CD14-positive monocyte (primary cell): ENCODE results near the gene MAPK12. TPM values are rescaled to one million over a fixed set of nuclear protein-coding genes. Genes with fewer than 3 reads are reported as not detected.
A peak's percentile ranks its signal among the peaks of the same experiment; 100 is the strongest.

Experiments used
- DNase-seq, 3 donors: peaks; one replicate each; pipeline ENCODE4 v3.0.0-alpha.2; 2011 to 2022
- H2AFZ ChIP-seq: 2 replicates; pipeline ENCODE4 v1.6.0; 2012; ENCODE audit warnings: mild to moderate bottlenecking, low read depth, low read length, inconsistent platforms; ENCODE audit not compliant: insufficient read depth, poor library complexity, severe bottlenecking
- H3K27ac ChIP-seq, 2 donors: 1 replicate in 1 of 2; 2 replicates in 1 of 2; pipeline ENCODE4 v1.5.1; 2012 to 2013; ENCODE audit warnings: low read length in 2 of 2, control low read depth in 1 of 2, inconsistent platforms in 1 of 2, low read depth in 1 of 2, mild to moderate bottlenecking in 1 of 2
- H3K27me3 ChIP-seq, 2 donors: one replicate each; pipeline versions ENCODE4 v1.6.0 to v1.6.1; 2011 to 2013; ENCODE audit warnings: low read length in 2 of 2; ENCODE audit not compliant: control insufficient read depth in 2 of 2, insufficient read depth in 2 of 2
- H3K36me3 ChIP-seq, 2 donors: replicated peaks in 1 of 2; 1 replicate in 1 of 2; 2 replicates in 1 of 2; pipeline versions ENCODE4 v1.5.1 to v1.6.1; 2012 to 2013; ENCODE audit warnings: low read length in 2 of 2, control low read depth in 1 of 2, inconsistent platforms in 1 of 2, mild to moderate bottlenecking in 1 of 2; ENCODE audit not compliant: insufficient read depth in 2 of 2, control insufficient read depth in 1 of 2
- H3K4me1 ChIP-seq, 2 donors: 1 replicate in 1 of 2; 2 replicates in 1 of 2; pipeline versions ENCODE4 v1.5.1 to v1.6.1; 2012 to 2013; ENCODE audit warnings: low read length in 2 of 2, control low read depth in 1 of 2, inconsistent platforms in 1 of 2, mild to moderate bottlenecking in 1 of 2, moderate library complexity in 1 of 2; ENCODE audit not compliant: insufficient read depth in 2 of 2, control insufficient read depth in 1 of 2
- H3K4me2 ChIP-seq: replicated peaks from 2 replicates; pipeline ENCODE3; 2012; ENCODE audit warnings: low read length, moderate library complexity, mild to moderate bottlenecking; ENCODE audit not compliant: poor library complexity, severe bottlenecking; ENCODE audit errors: extremely low read depth
- H3K4me3 ChIP-seq, 3 experiments: fragments of 200-600 bp in 1 of 3; sonication (generic) in 1 of 3; replicated peaks in 1 of 3; 1 replicate in 2 of 3; 2 replicates in 1 of 3; pipeline ENCODE4 v1.5.1; 2011 to 2013; ENCODE audit warnings: low read length in 3 of 3, mild to moderate bottlenecking in 3 of 3, control low read depth in 2 of 3, low read depth in 2 of 3, inconsistent platforms in 1 of 3, moderate library complexity in 1 of 3
- H3K79me2 ChIP-seq: 2 replicates; pipeline ENCODE4 v1.6.0; 2012; ENCODE audit warnings: mild to moderate bottlenecking, control low read depth, inconsistent platforms, low read length, moderate library complexity; ENCODE audit not compliant: insufficient read depth
- H3K9ac ChIP-seq: 2 replicates; pipeline ENCODE4 v1.6.0; 2017; ENCODE audit warnings: low read length, mild to moderate bottlenecking; ENCODE audit not compliant: insufficient read depth, poor library complexity, severe bottlenecking
- H3K9me3 ChIP-seq, 2 donors: replicated peaks in 1 of 2; 1 replicate in 1 of 2; 2 replicates in 1 of 2; pipeline versions ENCODE4 v1.5.1 to v1.6.1; 2012 to 2013; ENCODE audit warnings: low read length in 2 of 2, control low read depth in 1 of 2; ENCODE audit not compliant: control insufficient read depth in 1 of 2, insufficient read depth in 1 of 2
- H4K20me1 ChIP-seq: 2 replicates; pipeline ENCODE4 v1.6.0; 2012; ENCODE audit warnings: mild to moderate bottlenecking, low read length, control low read depth, moderate library complexity; ENCODE audit not compliant: insufficient read depth
- H3K27ac Mint-ChIP-seq, 7 donors: one replicate each; pipeline ENCODE4 v1.8.0; 2020; ENCODE audit warnings: mild to moderate bottlenecking in 7 of 7, mixed read lengths in 7 of 7, moderate library complexity in 6 of 7, inconsistent platforms in 2 of 7
- H3K27me3 Mint-ChIP-seq, 3 donors: one replicate each; pipeline ENCODE4 v1.8.0; 2021 to 2022; ENCODE audit warnings: low read depth in 3 of 3, mild to moderate bottlenecking in 3 of 3, mixed read lengths in 3 of 3, moderate library complexity in 3 of 3, inconsistent platforms in 1 of 3
- H3K36me3 Mint-ChIP-seq, 2 donors: one replicate each; pipeline ENCODE4 v1.8.0; 2020; ENCODE audit warnings: mixed read lengths in 2 of 2, inconsistent platforms in 1 of 2, mild to moderate bottlenecking in 1 of 2
- H3K4me1 Mint-ChIP-seq: one replicate; pipeline ENCODE4 v1.8.0; 2020; ENCODE audit warnings: mild to moderate bottlenecking, mixed read lengths
- H3K4me3 Mint-ChIP-seq, 2 donors: one replicate each; pipeline ENCODE4 v1.8.0; 2020; ENCODE audit warnings: mild to moderate bottlenecking in 2 of 2, mixed read lengths in 2 of 2, moderate library complexity in 1 of 2
- H3K9me3 Mint-ChIP-seq, 7 donors: one replicate each; pipeline ENCODE4 v1.8.0; 2020 to 2022; ENCODE audit warnings: mixed read lengths in 7 of 7, mild to moderate bottlenecking in 6 of 7, moderate library complexity in 6 of 7, inconsistent platforms in 2 of 7
- WGBS: methylation state at CpG from one replicate; pipeline ENCODE4 v1.1.5; 2013; ENCODE audit warnings: missing lambda C conversion rate; ENCODE audit not compliant: insufficient coverage; 5-methylcytosine and 5-hydroxymethylcytosine counted together
- intact Hi-C, 2 donors: fragments of 100-400 bp; cut with micrococcal nuclease; formaldehyde crosslinking; loops; one replicate each; pipeline versions ENCODE4 v1.15.0 to v1.15.1; 2023
- polyA plus RNA-seq, 3 donors: library from polyadenylated mRNA; depleted of rRNA in 1 of 3; unstranded in 2 of 3; stranded (reverse) in 1 of 3; fragments of 300-500 nt in 2 of 3; fragments of >200 nt in 1 of 3; fragmentation: Illumina TruSeq in 2 of 3; gene quantifications; 1 replicate in 2 of 3; 2 replicates in 1 of 3; pipeline ENCODE4 v1.2.3, GENCODE V29; 2012 to 2021
- TF ChIP-seq, protein P1 (sequence below): fragments of 200-600 bp; IDR thresholded peaks from one replicate; pipeline ENCODE4 v1.8.0; 2022; ENCODE audit warnings: antibody characterized with exemption, mild to moderate bottlenecking

The MAPK12 gene
- polyA plus RNA-seq, 3 donors: 0.06 to 3.2 (median 0.13) TPM

- no peak overlapping the region for H3K4me3 Mint-ChIP-seq
- peaks cover 74 to 90% of the 10 kb centered on the region in 2 donors for H3K36me3 ChIP-seq
- H2AFZ ChIP-seq: no peak overlapping the region
- peaks cover 65 to 88% of the 10 kb centered on the region in 2 donors for H3K36me3 Mint-ChIP-seq
- intact Hi-C loops: no loop called here
- H3K4me1 ChIP-seq: peaks cover 20 to 27% of the 10 kb centered on the region in 2 donors
- no peaks in the 10 kb centered on the region for H3K9me3 ChIP-seq
- no peak overlapping the region for H3K27ac ChIP-seq
- TF ChIP-seq, protein P1, sequence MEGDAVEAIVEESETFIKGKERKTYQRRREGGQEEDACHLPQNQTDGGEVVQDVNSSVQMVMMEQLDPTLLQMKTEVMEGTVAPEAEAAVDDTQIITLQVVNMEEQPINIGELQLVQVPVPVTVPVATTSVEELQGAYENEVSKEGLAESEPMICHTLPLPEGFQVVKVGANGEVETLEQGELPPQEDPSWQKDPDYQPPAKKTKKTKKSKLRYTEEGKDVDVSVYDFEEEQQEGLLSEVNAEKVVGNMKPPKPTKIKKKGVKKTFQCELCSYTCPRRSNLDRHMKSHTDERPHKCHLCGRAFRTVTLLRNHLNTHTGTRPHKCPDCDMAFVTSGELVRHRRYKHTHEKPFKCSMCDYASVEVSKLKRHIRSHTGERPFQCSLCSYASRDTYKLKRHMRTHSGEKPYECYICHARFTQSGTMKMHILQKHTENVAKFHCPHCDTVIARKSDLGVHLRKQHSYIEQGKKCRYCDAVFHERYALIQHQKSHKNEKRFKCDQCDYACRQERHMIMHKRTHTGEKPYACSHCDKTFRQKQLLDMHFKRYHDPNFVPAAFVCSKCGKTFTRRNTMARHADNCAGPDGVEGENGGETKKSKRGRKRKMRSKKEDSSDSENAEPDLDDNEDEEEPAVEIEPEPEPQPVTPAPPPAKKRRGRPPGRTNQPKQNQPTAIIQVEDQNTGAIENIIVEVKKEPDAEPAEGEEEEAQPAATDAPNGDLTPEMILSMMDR: no peak
- H3K4me2 ChIP-seq: no peak overlapping the region
- 92% methylated on average over 30 of the region's 32 CpGs for WGBS
- H4K20me1 ChIP-seq: peaks cover 98% of the 10 kb centered on the region
- no peaks in the 10 kb centered on the region for H3K27me3 Mint-ChIP-seq
- no peak overlapping the region for H3K4me3 ChIP-seq
- H3K79me2 ChIP-seq: peaks cover 75% of the 10 kb centered on the region
- no peak overlapping the region for H3K9ac ChIP-seq
- no peaks in the 10 kb centered on the region for H3K9me3 Mint-ChIP-seq
- DNase-seq: no peak
- peak overlapping the region in 1 of 7 donors; percentile 50 for H3K27ac Mint-ChIP-seq
- H3K4me1 Mint-ChIP-seq: peaks cover 23% of the 10 kb centered on the region
- no peaks in the 10 kb centered on the region for H3K27me3 ChIP-seq
Measured at GRCh38 chr22:50210378-50211139, 50.9 kb downstream of the MAPK12 start.

DNA sequence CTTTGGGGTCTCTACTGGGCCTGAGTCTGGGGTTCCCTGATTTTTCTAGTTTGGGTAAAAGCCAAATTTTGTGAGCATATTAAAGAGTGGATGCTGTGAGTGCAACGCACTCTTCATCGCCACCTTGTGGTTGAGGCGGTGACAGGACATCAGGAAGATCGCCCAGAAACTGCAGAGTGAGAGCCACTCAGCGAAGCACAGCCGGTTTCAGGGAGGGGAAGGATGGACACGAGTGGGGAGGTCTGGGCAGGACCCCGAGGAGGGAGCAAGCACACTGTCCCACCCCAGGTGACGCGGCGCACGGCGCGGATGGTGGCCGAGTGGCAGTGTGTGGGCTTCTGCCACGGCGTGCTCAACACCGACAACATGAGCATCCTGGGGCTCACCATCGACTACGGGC, 51.6 kb downstream of the MAPK12 start:
- peaks cover 69 to 83% of the 10 kb centered on the region in 2 donors for H3K36me3 ChIP-seq
- no peak overlapping the region for H3K9ac ChIP-seq
- no peak overlapping the region for H3K27ac ChIP-seq
- H3K79me2 ChIP-seq: peaks cover 77% of the 10 kb centered on the region
- peak; percentile 63 to 76 (median 67) for DNase-seq
- H2AFZ ChIP-seq: no peak overlapping the region
- 65% methylated on average over 20 of the region's 20 CpGs for whole genome bisulfite sequencing
- intact Hi-C loops: loop anchor here (1.0 to 10.0 kb wide), 3 partner anchors 38 to 285 kb away; partner anchors contain the start of gene PANX2 (in 1 of the 2)
- H3K4me2 ChIP-seq: no peak overlapping the region
- Mint-ChIP-seq H3K27ac (peak overlapping the region in 2 of 7 donors; percentile 37 to 79), H3K4me1 (peaks cover 28% of the 10 kb centered on the region), H3K27me3 (no peaks in the 10 kb centered on the region), H3K9me3 (no peaks in the 10 kb centered on the region), H3K4me3 (no peak overlapping the region), H3K36me3 (peaks cover 65 to 87% of the 10 kb centered on the region in 2 donors)
- H3K9me3 ChIP-seq: no peaks in the 10 kb centered on the region
- TF ChIP-seq, protein P1: peak; percentile 82
- H4K20me1 ChIP-seq: peaks cover 97% of the 10 kb centered on the region
- H3K4me3 ChIP-seq: no peak overlapping the region
- H3K27me3 ChIP-seq: no peaks in the 10 kb centered on the region
- peaks cover 27 to 34% of the 10 kb centered on the region in 2 donors for H3K4me1 ChIP-seq
